8988T (cell line): ENCODE results near the gene SKOR1.

Experiments used
- DNase-seq: peaks from one replicate; pipeline ENCODE4 v3.0.0; 2011

SKOR1 gene

DNA sequence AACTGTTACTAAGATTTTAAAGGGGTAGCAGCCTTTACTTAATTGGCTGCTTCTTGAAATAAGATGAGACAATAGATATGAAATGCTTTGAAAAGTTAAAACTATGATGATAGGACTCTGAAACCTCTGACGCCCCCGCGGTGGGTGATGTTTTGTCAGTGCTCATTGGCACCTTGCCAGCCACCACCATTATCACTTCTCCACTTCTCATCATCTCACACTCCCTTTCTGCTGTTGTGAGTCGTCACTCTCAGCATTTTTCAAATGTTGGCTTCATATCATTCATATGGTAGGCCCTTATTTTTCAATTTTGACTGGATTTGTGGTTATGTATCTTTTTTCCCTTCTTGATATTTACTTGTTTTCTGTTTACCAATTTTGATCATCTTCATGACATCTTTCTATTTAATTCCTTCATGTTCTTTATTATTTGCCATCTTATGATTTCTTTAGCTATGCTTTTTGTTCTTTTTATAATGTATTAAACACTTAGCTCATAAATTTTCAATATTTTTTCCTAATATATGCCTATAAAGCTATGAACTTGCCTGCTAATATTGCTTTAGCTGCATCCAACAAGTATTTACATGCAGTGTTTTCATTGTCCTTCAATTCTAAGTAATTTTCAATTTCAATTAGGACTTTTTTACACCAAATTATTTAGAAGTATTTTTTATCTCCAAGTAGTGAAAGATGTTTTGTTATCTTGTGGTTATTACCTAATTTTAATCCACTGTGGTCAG, 30.3 kb upstream of the SKOR1 start:
- no peak for DNase-seq

DNA sequence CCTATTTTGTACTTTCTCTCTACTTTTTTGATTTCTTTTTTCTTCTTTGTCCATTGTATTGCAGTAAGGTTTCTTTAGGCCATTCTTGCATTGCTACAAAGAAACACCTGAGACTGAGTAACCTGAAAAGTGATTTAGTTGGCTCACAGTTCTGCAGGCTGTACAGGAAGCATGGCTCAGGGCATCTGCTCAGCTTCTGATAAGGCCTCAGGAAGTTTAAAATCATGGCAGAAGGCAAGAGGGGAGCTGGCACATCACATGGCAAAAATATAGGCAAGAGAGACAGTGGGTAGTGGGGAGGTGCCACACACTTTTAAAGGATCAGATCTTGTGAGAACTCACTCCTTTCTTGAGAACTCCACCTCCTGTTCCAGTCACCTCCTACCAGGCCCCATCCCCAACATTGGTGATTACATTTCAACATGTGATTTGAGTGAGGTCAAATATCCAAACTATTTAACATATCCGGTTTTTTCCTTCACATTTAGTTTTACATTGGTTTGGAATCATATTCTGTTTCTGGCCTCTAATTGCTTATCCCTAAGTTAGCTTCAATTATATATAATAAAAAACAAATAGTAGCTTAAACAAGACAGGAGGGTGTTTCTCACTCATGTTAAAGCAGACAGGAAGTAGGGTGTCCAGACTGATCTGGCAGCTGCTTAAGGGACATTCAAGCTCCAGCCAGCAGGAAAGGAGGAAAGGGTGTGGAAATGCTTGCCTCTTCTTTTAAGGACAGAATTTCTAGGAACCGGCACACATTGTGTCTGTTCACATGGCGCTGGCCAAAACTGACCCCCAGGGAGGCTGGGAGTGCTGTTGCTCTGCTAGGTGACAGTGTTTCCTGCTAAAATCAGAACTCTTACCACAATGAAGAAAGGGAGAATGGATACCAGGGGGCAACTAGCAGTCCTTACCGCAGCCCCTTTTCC, 28.8 kb upstream of the SKOR1 start:
- DNase-seq, result no peak

DNA sequence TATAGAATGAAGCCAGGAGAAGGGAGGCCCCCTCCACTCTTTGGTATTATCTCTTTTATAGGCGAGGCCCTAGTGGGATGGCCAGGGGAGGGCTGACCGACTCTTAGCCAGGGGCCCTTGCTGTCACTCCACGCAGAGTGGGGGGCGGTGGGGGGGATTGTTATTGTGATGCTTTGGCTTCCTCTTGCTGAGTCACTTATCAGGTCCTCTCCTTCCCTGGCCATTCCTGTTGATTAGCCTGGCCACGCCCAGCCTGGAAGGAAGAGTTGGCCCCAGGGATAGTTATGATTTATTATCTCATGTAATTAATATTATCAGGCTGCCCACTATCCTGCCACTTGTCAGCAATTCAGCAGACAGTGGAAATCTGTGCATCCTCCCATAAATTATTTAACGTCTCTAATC, 25.5 kb upstream of the SKOR1 start:
- DNase-seq, result no peak

DNA sequence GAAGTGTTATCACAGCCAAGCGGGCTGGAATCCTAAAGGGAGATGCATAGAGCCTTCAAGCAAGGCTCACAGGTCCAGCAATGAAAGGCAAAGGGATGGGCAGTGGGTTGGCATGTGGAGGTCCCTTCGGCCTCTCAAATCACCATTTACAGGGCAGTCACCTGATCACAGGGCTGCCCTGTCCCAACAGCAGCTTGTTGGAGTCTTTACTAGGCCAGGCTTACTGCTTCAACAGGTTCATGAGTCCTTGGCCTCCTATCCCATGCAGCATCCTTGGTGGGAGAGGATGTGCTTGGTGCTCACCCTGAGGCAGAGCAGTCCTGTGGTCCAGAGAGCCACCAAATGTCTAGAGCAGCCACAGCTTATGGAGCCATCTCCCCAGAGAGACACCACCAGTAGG, 24.2 kb upstream of the SKOR1 start:
- no peak for DNase-seq

DNA sequence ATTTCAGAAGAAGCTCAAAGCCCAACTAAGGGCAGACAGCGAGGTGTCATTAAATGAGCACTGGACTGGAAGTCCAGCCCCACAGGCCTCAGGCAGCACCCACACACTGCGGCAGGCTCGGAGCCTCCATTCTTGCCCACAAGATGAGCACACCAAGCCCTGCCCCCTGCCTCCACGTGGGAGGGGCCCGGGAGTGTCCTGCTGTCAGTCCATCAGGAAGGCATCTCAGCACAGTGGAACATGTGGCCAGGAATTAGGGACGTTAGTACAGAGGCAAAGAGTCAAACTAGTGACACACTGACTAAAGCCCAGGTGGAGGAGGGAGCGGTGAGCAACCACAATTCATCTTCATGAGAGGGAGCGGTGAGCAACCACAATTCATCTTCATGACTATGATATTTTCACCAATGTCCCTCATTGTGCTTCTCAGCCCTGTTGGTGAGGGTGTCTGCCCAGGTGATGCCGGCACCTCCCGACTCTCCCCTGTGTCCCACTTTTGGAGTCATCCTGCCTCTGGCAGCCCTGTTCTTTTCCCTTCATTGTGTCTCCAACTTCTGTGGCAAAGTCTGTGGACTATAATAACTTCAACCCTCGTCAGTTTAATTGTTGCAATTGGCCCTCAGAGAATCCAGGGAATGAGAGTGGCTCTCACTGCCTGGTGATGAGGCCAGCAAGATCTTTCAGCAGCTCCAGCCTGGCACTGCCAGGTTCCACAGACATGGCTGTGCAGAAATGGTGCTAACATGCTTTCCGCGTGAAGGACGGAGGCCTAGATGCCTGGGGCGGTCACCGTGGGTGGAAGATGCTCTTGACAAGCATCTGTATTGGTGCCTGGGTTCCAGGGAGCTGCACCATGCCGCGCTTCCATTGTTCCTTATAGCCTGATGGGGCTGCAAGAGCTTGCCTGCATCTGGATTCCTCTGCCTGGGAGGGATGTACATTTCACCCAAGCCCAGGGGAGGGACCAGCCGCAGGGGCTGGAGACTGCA, 23.1 kb upstream of the SKOR1 start:
- DNase-seq, result no peak

DNA sequence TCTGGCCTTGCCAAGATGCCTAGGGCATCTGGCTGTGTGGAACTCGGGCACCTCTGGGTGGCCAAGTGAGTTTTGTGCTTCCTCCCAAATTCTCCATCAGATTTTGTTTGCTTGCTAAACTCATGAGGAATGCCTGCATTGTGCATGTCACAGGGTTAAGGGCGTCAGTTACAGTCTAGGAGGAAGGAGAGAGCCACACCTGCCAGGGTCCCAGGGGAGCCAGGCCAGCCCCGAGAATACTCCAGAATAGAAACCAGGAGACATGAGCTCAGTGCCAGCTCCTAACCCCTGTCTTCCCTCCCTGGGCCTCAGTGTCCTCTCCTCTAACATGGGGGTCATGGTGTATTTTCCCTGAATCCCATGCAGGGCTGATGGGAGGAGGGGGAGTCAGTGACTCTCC, 22.0 kb upstream of the SKOR1 start:
- DNase-seq, result no peak

DNA sequence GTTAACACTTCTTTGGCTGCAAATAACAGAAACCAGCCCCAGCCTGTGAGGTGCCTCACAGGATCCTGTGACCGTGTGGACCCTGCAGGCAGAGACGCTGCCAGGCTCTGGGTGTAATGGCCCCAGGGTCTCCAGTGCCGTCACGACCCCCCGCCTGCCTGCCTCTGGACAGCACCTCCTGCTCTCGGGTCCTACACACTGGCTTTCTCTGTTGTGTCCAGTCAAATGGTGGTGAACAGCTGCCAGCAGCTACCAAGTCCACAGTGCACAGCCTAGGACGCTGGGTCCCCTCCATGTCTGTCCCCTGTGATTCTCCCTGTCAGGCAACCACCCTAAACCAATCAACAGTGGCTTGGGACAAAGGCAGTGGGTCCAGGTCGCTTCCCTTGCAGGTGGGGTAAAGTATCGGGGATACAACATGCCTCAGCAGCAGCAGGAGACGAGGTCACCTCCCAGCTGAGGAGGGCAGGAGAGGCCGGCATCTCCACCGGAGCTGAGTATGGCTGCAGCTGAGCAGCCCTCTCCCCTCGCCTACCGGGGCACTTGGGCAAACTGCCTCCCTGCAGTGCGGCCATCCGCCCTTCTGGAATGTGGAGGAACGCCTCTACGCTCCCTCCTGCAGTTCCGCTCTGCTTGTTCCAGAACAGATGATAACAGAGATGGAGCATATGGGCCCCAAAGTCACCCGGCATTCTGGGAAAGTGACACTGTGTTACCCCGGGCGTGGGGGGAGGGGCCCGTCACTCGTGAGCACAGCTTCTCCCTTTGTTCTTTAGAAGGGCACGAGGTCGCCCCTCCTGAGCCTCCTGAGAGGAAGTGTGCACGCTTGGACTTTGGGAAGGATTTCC, 21.1 kb upstream of the SKOR1 start:
- DNase-seq, result no peak

DNA sequence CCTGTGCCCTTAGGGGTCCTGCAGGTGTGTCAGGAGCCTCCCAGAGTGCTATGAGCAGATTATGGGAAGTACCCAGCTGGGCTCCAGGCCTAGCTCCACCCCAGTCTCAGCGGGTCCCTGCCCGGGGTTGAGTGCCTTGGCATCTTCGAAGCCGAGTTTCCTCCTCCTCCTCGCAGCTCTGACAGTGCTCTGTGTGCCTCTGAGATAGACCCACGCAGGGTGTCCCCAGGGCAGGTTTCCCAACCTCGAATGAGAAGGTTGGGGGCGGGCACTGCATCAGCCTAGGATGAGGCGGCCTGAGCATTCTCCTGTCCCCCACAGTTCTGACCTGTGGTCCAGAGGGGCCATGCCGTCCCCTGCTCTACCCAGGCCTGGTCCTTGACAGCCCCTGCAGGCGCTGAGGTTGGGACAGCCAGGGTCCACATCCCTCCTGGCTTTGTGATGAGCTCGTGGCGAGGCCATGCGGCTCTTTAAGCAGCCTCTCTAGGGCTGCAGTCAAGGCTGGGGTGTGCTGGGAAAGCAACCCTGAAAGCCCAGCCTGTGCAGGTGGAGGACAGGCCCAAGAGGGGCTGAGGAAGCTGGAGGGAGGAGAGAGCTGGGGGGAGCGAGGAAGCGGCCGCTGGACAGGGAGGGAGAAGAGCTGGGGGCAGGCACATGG, 20.2 kb upstream of the SKOR1 start:
- no peak for DNase-seq

DNA sequence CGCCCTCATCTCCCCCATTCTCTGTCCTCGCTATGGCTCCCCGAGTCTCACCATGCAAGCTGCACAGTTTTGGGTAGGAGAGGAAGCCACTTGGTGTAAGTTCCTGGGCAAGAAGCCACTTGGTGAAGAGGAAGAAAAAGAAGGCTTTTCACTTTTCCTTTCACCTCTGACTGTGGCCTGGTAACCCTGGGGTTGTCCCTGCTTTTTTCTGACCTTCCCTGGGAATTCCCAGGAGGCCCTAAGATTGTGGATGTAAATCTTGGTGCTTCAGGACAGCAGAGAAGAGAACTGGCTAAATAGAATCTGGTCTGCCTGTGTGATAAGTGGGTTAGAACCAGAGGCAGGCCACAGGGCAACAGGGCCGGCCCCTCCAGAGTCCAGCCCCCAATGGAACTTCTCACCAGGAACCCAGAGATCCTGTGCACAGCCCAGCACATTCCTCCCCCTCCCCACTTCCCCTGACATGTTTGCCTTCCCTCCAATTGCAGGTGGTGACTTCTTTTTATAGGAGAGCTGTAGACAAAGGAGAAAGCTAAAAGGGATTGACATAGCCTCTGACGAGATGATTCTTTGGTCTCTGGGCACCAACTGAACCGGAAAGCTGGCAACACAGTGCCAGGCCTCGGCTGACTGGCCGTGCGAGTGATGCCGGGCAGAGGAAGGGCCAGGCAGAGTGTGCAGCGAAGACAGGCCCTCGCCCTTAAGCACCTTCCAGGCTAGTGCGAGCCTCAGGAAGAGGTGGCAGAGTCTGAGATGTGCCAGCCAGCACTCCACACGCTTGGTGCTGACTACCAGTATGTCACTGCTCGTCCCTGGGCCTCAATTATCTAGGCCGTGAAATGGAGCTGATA, 19.4 kb upstream of the SKOR1 start:
- no peak for DNase-seq

DNA sequence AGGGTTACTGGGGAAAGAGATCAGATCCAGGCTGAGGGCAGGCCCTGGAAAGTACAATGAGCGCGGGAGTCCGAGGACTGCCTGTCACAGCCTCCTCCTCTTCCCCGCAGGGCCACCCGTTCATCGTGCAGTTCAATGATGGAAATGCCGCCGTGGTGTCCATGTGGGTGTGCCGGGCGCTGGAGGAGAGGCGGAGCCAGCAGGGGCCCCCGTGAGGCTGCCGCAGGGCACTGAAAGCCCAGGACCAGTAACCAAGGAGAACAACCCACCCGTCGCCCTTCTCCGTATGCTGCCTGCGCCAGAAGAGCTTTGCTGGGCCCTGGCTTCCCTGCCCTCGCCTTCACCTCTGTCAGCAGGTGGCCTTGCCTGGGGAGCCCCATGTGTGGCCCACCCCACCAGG, 18.8 kb upstream of the SKOR1 start:
- no peak for DNase-seq

DNA sequence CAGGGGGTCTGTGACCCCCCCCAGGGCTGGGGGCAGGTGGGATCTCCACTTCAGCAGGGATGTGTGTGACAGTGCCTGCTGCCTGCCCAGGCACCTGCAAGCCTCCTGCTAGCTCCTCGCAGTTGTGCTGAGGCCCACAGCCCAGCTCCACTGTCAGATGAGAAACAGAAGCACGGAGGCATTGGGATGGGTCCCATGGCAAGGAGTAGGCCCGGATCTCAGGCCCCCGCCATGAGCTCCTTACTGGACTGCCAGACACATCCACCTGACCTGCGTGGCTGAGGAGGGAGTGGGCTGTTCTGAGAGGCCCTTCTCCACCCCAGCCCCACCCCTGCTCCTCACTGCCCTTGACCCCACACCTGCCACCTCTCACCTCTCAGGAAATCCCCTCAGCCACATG, 18.2 kb upstream of the SKOR1 start:
- no peak for DNase-seq

DNA sequence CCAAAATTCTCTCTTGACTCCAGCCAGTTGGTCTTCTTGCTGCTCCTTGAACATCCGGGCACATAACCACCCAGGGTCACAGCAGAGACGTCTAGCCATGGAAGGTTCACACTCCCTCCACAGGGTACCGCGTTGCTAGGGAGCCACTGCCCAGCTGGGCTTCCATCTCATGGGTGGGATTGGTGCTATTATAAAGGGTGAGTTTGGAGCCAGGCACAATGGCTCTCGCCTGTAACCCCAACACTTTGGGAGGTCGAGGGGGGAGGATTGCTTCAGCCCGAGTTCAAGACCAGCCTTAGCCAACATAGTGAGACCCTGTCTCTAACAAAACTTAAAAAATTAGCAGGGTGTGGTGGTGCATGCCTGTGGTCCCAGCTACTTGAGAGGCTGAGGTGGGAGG, 17.5 kb upstream of the SKOR1 start:
- no peak for DNase-seq

DNA sequence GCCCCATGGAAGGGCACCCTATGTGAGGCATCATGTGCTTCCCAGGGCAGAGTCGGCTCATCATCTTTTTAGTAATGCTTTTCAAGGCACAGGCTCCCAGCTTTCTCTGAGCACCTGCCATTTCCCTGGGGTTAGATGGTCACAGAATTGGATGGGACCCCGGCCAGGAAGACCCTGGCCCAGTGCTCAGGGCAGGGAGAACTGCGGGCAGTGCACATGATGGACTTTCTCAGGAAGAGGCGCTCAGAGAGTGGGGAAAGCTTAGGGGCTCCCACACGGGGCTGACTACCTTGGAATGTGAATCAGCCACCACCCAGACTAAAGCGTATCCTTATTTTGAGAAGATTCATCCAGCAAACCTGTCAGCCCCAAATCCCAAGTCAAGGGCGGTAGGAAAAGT, 16.5 kb upstream of the SKOR1 start:
- no peak for DNase-seq

DNA sequence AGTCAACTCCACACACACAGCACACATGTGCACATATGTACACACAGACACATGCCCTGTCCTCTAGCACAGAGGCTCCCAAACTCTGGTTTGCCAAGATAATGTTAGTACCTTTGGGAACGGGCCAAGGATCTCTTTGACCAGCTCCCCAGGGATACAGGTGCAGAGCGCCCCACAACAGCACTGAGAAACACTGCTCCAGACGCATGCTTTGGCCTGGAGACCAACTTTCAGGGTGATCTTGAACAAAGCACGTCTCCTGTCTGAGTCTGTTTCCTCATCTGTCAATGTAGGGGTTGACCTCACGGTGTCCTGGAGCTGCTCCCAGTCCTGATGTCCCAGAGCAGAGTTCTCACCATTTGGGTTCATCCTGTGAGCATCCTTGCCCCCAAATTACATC, 15.9 kb upstream of the SKOR1 start:
- DNase-seq, result no peak

DNA sequence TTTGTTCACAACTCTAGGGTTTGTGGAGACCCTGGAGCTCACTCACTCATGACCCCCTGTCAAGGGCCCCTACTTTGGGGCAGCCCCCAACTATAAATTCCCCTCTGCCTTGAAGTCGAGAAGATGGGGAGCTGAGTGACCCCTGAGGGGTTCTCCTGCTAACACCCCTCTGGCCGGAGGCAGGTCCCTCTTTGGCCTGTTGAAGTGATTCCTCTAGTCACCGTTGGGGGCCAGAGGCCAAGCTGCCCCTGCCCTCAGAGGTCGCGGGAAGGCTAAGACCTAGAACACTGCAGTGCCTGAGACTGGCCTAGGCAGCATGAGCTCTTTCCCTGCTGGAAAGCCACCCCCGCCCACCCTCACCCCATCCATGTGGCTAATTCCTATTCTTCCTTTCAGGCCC, 15.4 kb upstream of the SKOR1 start:
- no peak for DNase-seq

DNA sequence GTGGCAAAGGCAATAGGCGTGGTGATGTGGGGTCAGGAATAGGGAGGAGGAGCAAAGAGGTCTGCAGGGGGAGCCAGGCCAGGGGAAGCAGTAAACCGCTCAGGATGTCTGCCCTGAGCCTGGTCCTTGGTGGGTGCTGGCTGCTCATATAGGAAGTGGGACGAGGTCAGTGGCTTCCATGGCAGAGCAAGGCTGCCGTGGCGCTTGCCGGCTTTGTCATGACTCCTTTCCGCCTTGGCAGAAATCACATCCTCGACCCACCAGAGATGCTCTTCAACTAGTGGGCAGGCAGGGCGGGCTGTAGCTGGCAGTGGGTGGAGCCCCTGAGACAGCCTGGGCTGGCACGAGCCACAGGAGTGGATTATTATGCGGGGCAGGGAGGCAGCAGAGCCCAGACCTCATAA, 13.1 kb upstream of the SKOR1 start:
- DNase-seq, result no peak

DNA sequence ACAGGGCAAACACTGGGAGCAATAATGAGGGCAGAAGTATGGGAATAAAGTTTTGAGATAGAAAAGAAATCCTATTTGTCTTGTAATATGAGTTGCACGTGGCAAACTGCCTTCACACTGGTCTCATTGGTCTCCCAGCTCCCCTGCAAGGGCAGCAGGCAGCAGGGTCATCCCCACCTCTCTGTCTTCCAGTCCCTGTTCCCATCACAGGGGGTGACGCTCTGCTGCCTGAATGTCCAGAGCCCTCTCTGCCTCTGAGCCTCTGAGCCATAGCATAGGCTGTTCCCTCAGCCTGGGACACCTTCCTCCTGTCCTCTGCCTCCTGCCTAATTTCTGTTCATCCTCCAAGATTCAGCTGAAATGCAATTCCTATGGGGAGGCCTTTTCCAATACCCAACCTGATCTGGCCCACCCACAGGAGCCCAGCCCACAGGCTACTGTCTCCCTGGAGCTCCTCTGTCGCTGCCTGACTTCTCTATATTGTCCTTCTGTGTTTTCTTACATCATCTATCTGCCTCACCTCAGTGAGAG, 12.1 kb upstream of the SKOR1 start:
- no peak for DNase-seq

DNA sequence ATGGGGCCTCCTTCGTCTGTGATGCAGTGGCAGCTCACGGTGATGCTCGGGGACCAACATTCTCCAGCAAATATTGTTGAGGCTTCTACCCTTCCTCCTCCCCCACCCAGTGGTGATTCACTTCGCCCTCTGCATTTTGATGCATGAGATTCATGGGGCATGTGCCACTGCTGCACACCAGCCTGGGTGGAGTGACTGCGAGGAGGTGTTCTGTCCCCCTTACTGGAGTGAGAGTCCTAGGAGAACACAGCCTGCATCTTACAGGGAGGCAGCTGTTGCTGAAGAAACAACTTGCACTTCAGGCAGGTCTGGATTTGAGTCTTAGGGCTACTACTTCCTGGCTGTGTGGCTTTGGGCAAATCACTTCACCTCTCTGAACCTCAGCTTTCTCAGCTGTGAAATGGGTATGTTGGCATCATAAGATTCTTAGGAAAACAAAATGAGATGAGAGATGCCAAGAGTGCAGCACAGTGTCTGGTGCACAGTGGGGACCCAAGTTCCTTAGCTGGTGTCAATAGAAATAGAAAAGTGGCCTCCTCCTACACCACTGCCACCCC, 10.2 kb upstream of the SKOR1 start:
- no peak for DNase-seq

DNA sequence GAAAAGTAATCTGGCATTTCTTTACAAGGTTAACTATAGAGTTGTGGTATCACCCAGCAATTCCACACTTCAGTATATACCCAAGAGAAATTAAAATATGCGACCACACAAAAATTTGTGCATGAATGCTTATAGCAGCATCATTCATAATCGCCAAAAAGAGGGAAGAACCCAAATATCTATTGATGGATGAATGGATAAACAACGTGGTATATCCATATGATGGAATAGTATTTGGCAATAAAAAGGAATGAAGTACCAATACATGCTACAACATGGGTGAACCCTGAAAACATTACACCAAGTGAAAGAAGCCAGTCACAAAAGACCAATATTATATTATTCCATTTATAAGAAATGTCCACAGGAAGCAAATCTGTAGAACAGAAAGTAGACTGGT, 8.6 kb upstream of the SKOR1 start:
- no peak for DNase-seq

DNA sequence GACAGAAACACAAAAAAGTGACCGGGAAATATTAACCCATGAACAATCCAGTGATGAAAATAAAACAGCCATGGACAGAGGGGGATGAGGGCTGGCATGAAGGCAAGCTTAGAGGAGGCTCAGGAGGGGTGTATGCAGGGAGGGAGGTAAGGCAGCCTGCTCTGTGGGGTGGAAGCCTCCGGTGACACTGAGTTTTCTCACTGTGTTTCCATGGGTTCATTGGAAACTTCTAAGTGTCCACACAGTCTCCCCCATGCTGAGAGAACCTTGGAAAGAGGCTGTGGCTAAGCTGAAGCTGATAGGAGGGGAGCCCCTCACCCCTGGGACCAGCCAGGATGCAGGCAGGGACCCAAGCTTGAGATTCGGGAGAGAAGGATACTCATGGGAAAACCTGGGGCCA, 6.8 kb upstream of the SKOR1 start:
- no peak for DNase-seq
